A549 (cell line): ENCODE results near the gene TP53INP2. TPM values are rescaled to one million over a fixed set of nuclear protein-coding genes. Genes with fewer than 3 reads are reported as not detected.

ENCODE experiments used
- ATAC-seq, 2 experiments: fragments of 200-7000 bp in 1 of 2; fragments of >200 bp in 1 of 2; cut with Nextera tagmentation in 1 of 2; cut with Tn5 transposase in 1 of 2; 3 replicates each; pipeline versions ENCODE4 v1.8.0 to v1.9.1; 2018 to 2020; ENCODE audit warnings: mild to moderate bottlenecking in 1 of 2, moderate library complexity in 1 of 2
- CTCF ChIA-PET: fragments of 300-600 bp; sonication (Branson Sonifier 250); formaldehyde crosslinking; extraction: SDS; loops from one replicate; lab custom pipeline; 2021; ENCODE audit warnings: antibody characterized with exemption, inconsistent platforms; lab: Yijun Ruan, JAX
- POLR2A ChIA-PET: fragments of 350-600 bp; formaldehyde crosslinking; extraction: SDS; loops from one replicate; lab custom pipeline; 2021; ENCODE audit warnings: antibody characterized with exemption, inconsistent platforms; lab: Yijun Ruan, JAX
- DNase-seq, 2 experiments: peaks; one replicate each; pipeline versions ENCODE4 v3.0.0 to v3.0.0-alpha.2; 2011 to 2016; ENCODE audit warnings: low read depth in 1 of 2, low spot score in 1 of 2
- FAIRE-seq: peaks from 2 replicates; lab custom pipeline; 2011; peaks lifted over from hg19 to GRCh38; lab: Jason Lieb, UNC
- H3K27ac ChIP-seq, 2 experiments: fragments of >200 bp; sonication (Bioruptor Twin); formaldehyde crosslinking; 3 replicates each; pipeline ENCODE4 v1.5.1; 2016 to 2017
- H3K4me1 ChIP-seq: fragments of >200 bp; sonication (Bioruptor Twin); formaldehyde crosslinking; 3 replicates; pipeline ENCODE4 v1.6.1; 2016
- H3K4me2 ChIP-seq: fragments of >200 bp; sonication (Bioruptor Twin); formaldehyde crosslinking; 3 replicates; pipeline ENCODE4 v1.6.1; 2016
- H3K4me3 ChIP-seq: fragments of >200 bp; sonication (Bioruptor Twin); formaldehyde crosslinking; 3 replicates; pipeline ENCODE4 v1.5.1; 2016
- H3K9me3 ChIP-seq: fragments of >200 bp; sonication (Bioruptor Twin); formaldehyde crosslinking; 3 replicates; pipeline ENCODE4 v1.6.1; 2016
- CEBPB ChIP-seq, 2 experiments: fragments of >200 bp in 1 of 2; sonication (Bioruptor Twin) in 1 of 2; formaldehyde crosslinking in 1 of 2; IDR thresholded peaks; 2 replicates each; pipeline ENCODE4 v1.6.1; 2012 to 2016
- CHD4 ChIP-seq: fragments of 200-600 bp; sonication (generic); IDR thresholded peaks from 2 replicates; pipeline ENCODE4 v1.6.1; 2016; ENCODE audit warnings: antibody characterized with exemption, mild to moderate bottlenecking, borderline replicate concordance
- ESRRA ChIP-seq: fragments of 150-350 bp; IDR thresholded peaks from 2 replicates; pipeline ENCODE4 v1.6.1; 2014; ENCODE audit warnings: mild to moderate bottlenecking, low read length, borderline replicate concordance
- FOSB ChIP-seq: fragments of 250-450 bp; sonication (Bioruptor Pico); IDR thresholded peaks from 2 replicates; pipeline ENCODE4 v1.5.0; 2020; ENCODE audit warnings: mild to moderate bottlenecking, moderate library complexity
- HEYL ChIP-seq: fragments of 250-450 bp; sonication (Bioruptor Pico); IDR thresholded peaks from 2 replicates; pipeline ENCODE4 v1.8.0; 2021; ENCODE audit warnings: mild to moderate bottlenecking, moderate library complexity
- HOXA7 ChIP-seq: fragments of 250-450 bp; sonication (Bioruptor Pico); IDR thresholded peaks from 2 replicates; pipeline ENCODE4 v1.5.0; 2020; ENCODE audit warnings: mild to moderate bottlenecking, moderate library complexity
- HOXB5 ChIP-seq: fragments of 250-450 bp; sonication (Bioruptor Pico); IDR thresholded peaks from 2 replicates; pipeline ENCODE4 v1.5.0; 2020; ENCODE audit warnings: mild to moderate bottlenecking, moderate library complexity
- JUNB ChIP-seq: fragments of >200 bp; sonication (Bioruptor Twin); formaldehyde crosslinking; IDR thresholded peaks from 2 replicates; pipeline ENCODE4 v1.6.1; 2016
- KDM5A ChIP-seq: fragments of 200-600 bp; sonication (generic); IDR thresholded peaks from 2 replicates; pipeline ENCODE4 v1.6.1; 2016; ENCODE audit warnings: antibody characterized with exemption, mild to moderate bottlenecking
- MAZ ChIP-seq: fragments of 150-350 bp; IDR thresholded peaks from 2 replicates; pipeline ENCODE4 v1.6.1; 2014; ENCODE audit warnings: antibody characterized with exemption, low read depth, low read length, borderline replicate concordance
- NFE2L2 ChIP-seq: fragments of 150-350 bp; conservative IDR thresholded peaks from 2 replicates; pipeline ENCODE4 v1.6.1; 2014; ENCODE audit warnings: low read length
- NPAS2 ChIP-seq: fragments of 250-450 bp; sonication (Bioruptor Pico); IDR thresholded peaks from 2 replicates; pipeline ENCODE4 v1.8.0; 2022; ENCODE audit warnings: mild to moderate bottlenecking, moderate library complexity, borderline replicate concordance
- NR3C1 ChIP-seq: fragments of >200 bp; sonication (Bioruptor Twin); formaldehyde crosslinking; IDR thresholded peaks from 3 replicates; pipeline ENCODE4 v1.6.1; 2017
- POLR2A ChIP-seq: IDR thresholded peaks from 2 replicates; pipeline ENCODE4 v1.6.1; 2012; ENCODE audit warnings: mild to moderate bottlenecking, low read length
- RAD21 ChIP-seq, 2 experiments: fragments of >200 bp in 1 of 2; sonication (Bioruptor Twin) in 1 of 2; formaldehyde crosslinking in 1 of 2; IDR thresholded peaks in 1 of 2; conservative IDR thresholded peaks in 1 of 2; 2 replicates in 1 of 2; 3 replicates in 1 of 2; pipeline ENCODE4 v1.6.1; 2012 to 2018; ENCODE audit warnings: inconsistent platforms in 1 of 2
- RARB ChIP-seq: fragments of 250-450 bp; sonication (Bioruptor Pico); IDR thresholded peaks from 2 replicates; pipeline ENCODE4 v1.8.0; 2021; ENCODE audit warnings: mild to moderate bottlenecking, moderate library complexity
- RFX5 ChIP-seq: fragments of 450-650 bp; IDR thresholded peaks from 2 replicates; pipeline ENCODE4 v1.7.1; 2014; ENCODE audit warnings: antibody characterized with exemption, mild to moderate bottlenecking, moderate library complexity
- RNF2 ChIP-seq: fragments of 200-600 bp; sonication (generic); IDR thresholded peaks from 2 replicates; pipeline ENCODE4 v1.6.1; 2016; ENCODE audit warnings: low read depth, mild to moderate bottlenecking, antibody characterized with exemption, moderate library complexity, borderline replicate concordance
- SMC3 ChIP-seq: fragments of >200 bp; sonication (Bioruptor Twin); formaldehyde crosslinking; IDR thresholded peaks from 3 replicates; pipeline ENCODE4 v1.6.1; 2018; ENCODE audit warnings: inconsistent platforms
- SREBF2 ChIP-seq: fragments of 450-650 bp; IDR thresholded peaks from 2 replicates; pipeline ENCODE4 v1.6.1; 2014; ENCODE audit warnings: mild to moderate bottlenecking, moderate library complexity
- WGBS: methylation state at CpG from one replicate; pipeline ENCODE4 v1.1.6; 2017; ENCODE audit errors: missing lambda C conversion rate; 5-methylcytosine and 5-hydroxymethylcytosine counted together
- polyA plus RNA-seq, 4 experiments: library from polyadenylated mRNA; depleted of rRNA in 3 of 4; stranded (reverse); fragments of >200 nt; fragmentation: RNase III in 1 of 4; extraction: RNeasy Plus Mini Kit Qiagen cat#74134 plus additional on column Dnase treatment in 1 of 4; gene quantifications; 2 replicates in 3 of 4; 3 replicates in 1 of 4; pipeline ENCODE4 v1.2.3, GENCODE V29; 2011 to 2017
- TF ChIP-seq, protein P1 (sequence below): fragments of 250-450 bp; sonication (Bioruptor Pico); IDR thresholded peaks from 2 replicates; pipeline ENCODE4 v1.5.0; 2020; ENCODE audit warnings: low read depth, mild to moderate bottlenecking, moderate library complexity
- TF ChIP-seq, protein P2 (sequence below): IDR thresholded peaks from 2 replicates; pipeline ENCODE4 v1.6.1; 2012; ENCODE audit warnings: low read depth, borderline replicate concordance
- TF ChIP-seq, protein P3 (sequence below): IDR thresholded peaks from 2 replicates; pipeline ENCODE4 v1.6.1; 2012
- TF ChIP-seq, protein P4 (sequence below): fragments of >200 bp; sonication (Bioruptor Twin); formaldehyde crosslinking; IDR thresholded peaks from 3 replicates; pipeline ENCODE4 v1.5.1; 2016
- TF ChIP-seq, protein P5 (sequence below): fragments of >200 bp; sonication (Bioruptor Twin); formaldehyde crosslinking; IDR thresholded peaks from 2 replicates; pipeline ENCODE4 v1.6.1; 2016
- TF ChIP-seq, protein P6 (sequence below): IDR thresholded peaks from 2 replicates; pipeline ENCODE4 v1.6.1; 2012

TP53INP2 gene
- polyA plus RNA-seq, 2 of the 4 experiments (the other 2 are of a cell fraction), result 2.2 to 4.5 TPM

DNA sequence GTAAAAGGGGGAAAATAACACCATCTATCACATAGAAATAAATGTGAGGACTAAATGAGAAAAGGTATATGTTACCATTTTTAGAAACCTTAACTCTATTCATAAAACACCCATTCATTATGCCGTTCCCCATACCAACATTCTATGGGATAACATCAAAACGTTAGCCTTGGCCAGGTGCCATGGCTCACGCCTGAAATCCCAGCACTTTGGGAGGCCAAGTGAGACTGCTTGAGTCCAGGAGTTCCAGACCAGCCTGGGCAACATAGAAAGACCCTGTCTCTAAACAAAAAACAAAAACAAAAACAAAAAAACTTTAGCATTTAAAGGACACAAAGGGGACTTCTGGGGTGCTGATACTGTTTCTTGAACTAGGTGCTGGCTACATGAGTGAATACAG is 28.6 kb upstream of the TP53INP2 start:
- peak overlapping the region; percentile 82 for H3K4me2 ChIP-seq

DNA sequence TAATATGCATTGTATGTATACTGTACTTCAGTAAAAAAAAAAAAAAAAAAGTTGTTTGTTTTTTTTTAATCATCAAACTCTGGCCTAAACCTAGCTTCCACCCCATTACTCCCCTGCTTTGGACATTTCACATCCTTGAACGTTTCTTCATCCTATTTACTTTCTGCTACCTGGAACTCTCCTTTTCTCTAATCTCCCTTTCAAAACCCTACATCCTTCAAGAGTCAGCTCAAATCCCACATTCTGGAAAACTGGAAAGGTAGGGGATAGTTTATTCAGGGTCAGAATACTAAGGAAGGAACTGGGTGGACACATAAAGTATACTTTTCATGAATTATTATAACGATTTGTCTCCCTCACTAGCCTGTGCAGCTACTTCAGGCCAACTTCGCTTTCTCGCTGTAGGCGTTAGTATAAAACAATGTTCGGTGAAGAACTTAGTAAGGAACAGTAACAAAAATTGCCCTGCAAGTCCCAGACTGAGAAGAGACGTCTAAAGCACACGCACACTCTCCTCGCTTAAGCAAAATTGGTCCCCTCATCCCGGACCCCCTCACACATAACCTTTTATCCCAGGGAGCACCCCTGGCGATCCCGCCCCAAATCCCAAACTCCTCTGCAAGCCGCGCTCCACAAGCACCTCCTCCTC is 28.0 kb upstream of the TP53INP2 start:
- DNase-seq (no peak), FAIRE-seq (no peak), ATAC-seq (peak in 1 of 2 experiments; percentile 16; a peak in 2 of 6 replicates)
- H3K27ac ChIP-seq, result peak overlapping the region; percentile 83 to 88
- ChIA-PET POLR2A (interaction anchor here (1.3 kb wide), 3 partner anchors 12 to 37 kb away, joined by 3 to 4 read pairs (median 4); no protein-coding TSS in a partner anchor), CTCF (interaction anchor here (0.6 to 2.2 kb wide), 8 partner anchors 12 to 230 kb away, joined by 3 to 10 read pairs (median 4); no protein-coding TSS in a partner anchor)
- H3K4me1 ChIP-seq, result peaks cover 12% of the 10 kb centered on the region
- no peak for TF ChIP-seq RARB (CRISPR knock-in tag)
- WGBS, result 1% methylated on average over 14 of the region's 14 CpGs
- H3K9me3 ChIP-seq, result no peaks in the 10 kb centered on the region
- peak overlapping the region; percentile 74 for H3K4me3 ChIP-seq
- peak overlapping the region; percentile 82 for H3K4me2 ChIP-seq

More for the DNA sequence above, 28.6 kb upstream of the TP53INP2 start:
- POLR2A ChIA-PET, result no interaction called here
- H3K27ac ChIP-seq, result no peak overlapping the region; a peak in 1 of 6 replicates
- ATAC-seq, result no peak
- no peak for FAIRE-seq
- TF ChIP-seq NFE2L2 (no peak), NR3C1 (no peak), RNF2 (no peak), FOSB (no peak), SMC3 (no peak), RFX5 (no peak), CEBPB (IDR thresholded peaks at IDR 0.05) (no peak), POLR2A (no peak), CHD4 (no peak)
- TF ChIP-seq, protein P1, sequence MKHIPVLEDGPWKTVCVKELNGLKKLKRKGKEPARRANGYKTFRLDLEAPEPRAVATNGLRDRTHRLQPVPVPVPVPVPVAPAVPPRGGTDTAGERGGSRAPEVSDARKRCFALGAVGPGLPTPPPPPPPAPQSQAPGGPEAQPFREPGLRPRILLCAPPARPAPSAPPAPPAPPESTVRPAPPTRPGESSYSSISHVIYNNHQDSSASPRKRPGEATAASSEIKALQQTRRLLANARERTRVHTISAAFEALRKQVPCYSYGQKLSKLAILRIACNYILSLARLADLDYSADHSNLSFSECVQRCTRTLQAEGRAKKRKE (CRISPR knock-in tag), result no peak
- TF ChIP-seq, all 56 proteins: peak for 0
- no peaks in the 10 kb centered on the region for H3K9me3 ChIP-seq
- CTCF ChIA-PET, result interaction anchor here (0.7 to 2.2 kb wide), 7 partner anchors 22 to 329 kb away, joined by 3 to 10 read pairs (median 5); no protein-coding TSS in a partner anchor
- peak overlapping the region; percentile 74; the same call in 2 of the 3 replicates for H3K4me3 ChIP-seq
- H3K4me1 ChIP-seq, result peaks cover 10% of the 10 kb centered on the region
- 43% methylated on average over 3 of the region's 3 CpGs for WGBS
- DNase-seq, result no peak

DNA sequence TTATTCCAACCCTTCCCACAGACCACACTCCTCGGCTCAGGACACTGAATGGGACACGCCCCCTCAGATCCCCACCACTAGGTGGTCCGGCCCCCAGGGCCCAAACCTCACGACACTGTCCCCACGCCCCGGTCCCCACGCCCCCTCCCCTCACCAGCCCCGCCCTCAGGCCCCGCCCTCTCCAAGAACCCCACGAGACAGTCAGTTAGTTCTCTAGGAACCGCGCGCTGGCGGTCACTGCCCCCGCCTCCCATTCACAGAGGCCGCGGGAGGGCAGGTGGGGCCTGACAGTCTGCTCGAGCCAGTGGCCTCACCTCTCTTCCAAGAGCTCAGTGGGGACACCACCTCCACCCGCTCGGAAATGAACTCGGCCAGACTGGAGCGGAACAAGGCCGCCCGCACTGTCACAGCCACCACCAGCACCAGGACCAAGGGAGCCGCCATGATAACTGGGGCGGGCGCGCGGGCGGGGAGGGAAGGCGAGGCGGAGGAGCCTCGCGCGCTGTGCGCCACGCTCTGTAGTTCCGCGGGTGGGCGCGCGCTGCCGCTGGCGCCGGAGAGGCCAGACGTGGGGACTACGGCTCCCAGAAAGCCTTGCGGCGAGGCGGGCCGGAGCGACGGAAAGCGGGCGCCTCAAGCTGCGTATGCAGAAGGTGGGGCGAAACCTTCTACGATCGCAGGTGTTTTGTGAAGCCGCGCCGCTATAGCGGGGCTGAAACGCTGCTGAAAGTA is 27.3 kb upstream of the TP53INP2 start, which contains the start of gene PIGU:
Gene PIGU (minus strand): TSS at position 451 of the 732 bp plus-strand sequence. CDS start 7 bp downstream, at position 444.
- no peak for FAIRE-seq
- Histone ChIP-seq H3K27ac (peak within 1 kb of the TSS; percentile 83 to 88), H3K4me3 (peak within 1 kb of the TSS; percentile 74), H3K4me2 (peak within 1 kb of the TSS; percentile 82), H3K9me3 (no peaks in the 10 kb centered on the region), H3K4me1 (peaks cover 12% of the 10 kb centered on the region)
- peak; percentile 91 to 96 for DNase-seq
- ChIA-PET CTCF (interaction anchor here (0.6 to 2.2 kb wide), 10 partner anchors 12 to 93 kb away, joined by 3 to 10 read pairs (median 4); no protein-coding TSS in a partner anchor), POLR2A (interaction anchor here (0.6 to 1.6 kb wide), 8 partner anchors 11 to 160 kb away, joined by 3 to 12 read pairs (median 4); partner anchors contain the start of genes DYNLRB1 and TP53INP2)
- under 1% methylated on average over 35 of the region's 64 CpGs for WGBS
- peak; percentile 98 for ATAC-seq
- TF ChIP-seq JUNB, result no peak
- no peak for TF ChIP-seq HEYL (CRISPR knock-in tag)
- TF ChIP-seq RAD21 (conservative IDR thresholded peaks at IDR 0.05 in 1 of 2, IDR thresholded peaks at IDR 0.05 in 1 of 2), result no peak
- no peak for TF ChIP-seq NPAS2 (CRISPR knock-in tag)
- no peak for TF ChIP-seq ESRRA
- TF ChIP-seq, protein P2, sequence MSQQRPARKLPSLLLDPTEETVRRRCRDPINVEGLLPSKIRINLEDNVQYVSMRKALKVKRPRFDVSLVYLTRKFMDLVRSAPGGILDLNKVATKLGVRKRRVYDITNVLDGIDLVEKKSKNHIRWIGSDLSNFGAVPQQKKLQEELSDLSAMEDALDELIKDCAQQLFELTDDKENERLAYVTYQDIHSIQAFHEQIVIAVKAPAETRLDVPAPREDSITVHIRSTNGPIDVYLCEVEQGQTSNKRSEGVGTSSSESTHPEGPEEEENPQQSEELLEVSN, result peak; percentile 64; the same call in 1 of the 2 replicates
- TF ChIP-seq SREBF2, result no peak
- TF ChIP-seq, protein P1 (CRISPR knock-in tag), result no peak
- TF ChIP-seq, protein P3, sequence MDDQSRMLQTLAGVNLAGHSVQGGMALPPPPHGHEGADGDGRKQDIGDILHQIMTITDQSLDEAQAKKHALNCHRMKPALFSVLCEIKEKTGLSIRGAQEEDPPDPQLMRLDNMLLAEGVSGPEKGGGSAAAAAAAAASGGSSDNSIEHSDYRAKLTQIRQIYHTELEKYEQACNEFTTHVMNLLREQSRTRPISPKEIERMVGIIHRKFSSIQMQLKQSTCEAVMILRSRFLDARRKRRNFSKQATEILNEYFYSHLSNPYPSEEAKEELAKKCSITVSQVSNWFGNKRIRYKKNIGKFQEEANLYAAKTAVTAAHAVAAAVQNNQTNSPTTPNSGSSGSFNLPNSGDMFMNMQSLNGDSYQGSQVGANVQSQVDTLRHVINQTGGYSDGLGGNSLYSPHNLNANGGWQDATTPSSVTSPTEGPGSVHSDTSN, result no peak
- TF ChIP-seq HOXB5 (CRISPR knock-in tag), result no peak
- no peak for TF ChIP-seq HOXA7 (CRISPR knock-in tag)
- TF ChIP-seq, protein P4, sequence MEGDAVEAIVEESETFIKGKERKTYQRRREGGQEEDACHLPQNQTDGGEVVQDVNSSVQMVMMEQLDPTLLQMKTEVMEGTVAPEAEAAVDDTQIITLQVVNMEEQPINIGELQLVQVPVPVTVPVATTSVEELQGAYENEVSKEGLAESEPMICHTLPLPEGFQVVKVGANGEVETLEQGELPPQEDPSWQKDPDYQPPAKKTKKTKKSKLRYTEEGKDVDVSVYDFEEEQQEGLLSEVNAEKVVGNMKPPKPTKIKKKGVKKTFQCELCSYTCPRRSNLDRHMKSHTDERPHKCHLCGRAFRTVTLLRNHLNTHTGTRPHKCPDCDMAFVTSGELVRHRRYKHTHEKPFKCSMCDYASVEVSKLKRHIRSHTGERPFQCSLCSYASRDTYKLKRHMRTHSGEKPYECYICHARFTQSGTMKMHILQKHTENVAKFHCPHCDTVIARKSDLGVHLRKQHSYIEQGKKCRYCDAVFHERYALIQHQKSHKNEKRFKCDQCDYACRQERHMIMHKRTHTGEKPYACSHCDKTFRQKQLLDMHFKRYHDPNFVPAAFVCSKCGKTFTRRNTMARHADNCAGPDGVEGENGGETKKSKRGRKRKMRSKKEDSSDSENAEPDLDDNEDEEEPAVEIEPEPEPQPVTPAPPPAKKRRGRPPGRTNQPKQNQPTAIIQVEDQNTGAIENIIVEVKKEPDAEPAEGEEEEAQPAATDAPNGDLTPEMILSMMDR, result no peak
- no peak; the same call in 2 of the 3 replicates for TF ChIP-seq SMC3
- peak; percentile 78 for TF ChIP-seq KDM5A
- TF ChIP-seq, protein P5, sequence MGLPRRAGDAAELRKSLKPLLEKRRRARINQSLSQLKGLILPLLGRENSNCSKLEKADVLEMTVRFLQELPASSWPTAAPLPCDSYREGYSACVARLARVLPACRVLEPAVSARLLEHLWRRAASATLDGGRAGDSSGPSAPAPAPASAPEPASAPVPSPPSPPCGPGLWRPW, result no peak
- TF ChIP-seq, protein P6, sequence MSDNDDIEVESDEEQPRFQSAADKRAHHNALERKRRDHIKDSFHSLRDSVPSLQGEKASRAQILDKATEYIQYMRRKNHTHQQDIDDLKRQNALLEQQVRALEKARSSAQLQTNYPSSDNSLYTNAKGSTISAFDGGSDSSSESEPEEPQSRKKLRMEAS, result peak; percentile 80
- peak; percentile 61; the same call in 1 of the 2 replicates for TF ChIP-seq MAZ
